NCI-H526 (cell line): ENCODE results near the gene SRRM2.
"Not testable (repeated sequence)": the region's sequence is repeated elsewhere in the genome, so short reads cannot be mapped to it uniquely, and the experiment has no call there.

Experiments used
- DNase-seq, 2 experiments: peaks; one replicate each; lab custom pipeline; 2025; lab: John Stamatoyannopoulos, UW

Gene SRRM2

DNA sequence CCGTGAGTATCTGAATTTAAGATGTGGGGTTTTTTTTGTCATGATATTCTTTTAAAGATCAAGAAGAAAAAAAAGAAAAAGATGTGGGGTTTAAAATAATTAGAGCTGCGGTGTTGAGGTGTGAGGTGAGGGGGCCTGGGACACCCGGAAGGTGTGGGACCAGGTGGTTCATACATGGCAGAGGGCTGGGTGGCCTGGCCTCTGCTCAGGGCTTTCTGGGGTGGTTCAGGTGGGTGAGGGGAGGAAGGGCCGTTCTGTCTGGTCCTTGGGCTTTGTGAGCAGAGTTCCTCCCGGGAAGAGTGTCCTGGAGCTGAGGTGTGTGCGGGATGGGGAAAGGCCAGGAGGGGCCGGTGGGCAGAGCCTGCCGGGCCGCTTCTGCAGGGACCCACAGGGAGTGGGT lies 37.4 kb upstream of the SRRM2 start:
- DNase-seq: no peak

DNA sequence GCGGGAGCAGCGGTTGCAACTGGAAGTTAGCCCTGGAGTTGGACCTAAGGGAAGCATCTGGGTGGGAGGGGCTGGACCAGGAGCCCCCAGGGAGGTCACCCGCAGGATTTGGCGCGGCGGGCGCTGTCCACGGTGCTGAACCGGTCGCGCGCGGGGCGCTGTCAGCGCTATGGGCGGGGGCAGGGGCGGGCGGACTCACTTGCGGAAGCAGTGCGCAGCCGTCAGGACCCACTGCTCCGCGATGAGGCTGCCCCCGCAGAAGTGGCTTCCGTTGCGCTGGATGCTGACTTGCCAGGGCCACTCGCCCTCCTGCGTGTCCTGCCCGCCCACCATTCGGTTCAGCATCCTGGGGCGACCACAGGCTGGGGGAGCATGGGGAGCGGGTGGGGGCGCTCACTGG lies 36.9 kb upstream of the SRRM2 start:
- DNase-seq: no peak

DNA sequence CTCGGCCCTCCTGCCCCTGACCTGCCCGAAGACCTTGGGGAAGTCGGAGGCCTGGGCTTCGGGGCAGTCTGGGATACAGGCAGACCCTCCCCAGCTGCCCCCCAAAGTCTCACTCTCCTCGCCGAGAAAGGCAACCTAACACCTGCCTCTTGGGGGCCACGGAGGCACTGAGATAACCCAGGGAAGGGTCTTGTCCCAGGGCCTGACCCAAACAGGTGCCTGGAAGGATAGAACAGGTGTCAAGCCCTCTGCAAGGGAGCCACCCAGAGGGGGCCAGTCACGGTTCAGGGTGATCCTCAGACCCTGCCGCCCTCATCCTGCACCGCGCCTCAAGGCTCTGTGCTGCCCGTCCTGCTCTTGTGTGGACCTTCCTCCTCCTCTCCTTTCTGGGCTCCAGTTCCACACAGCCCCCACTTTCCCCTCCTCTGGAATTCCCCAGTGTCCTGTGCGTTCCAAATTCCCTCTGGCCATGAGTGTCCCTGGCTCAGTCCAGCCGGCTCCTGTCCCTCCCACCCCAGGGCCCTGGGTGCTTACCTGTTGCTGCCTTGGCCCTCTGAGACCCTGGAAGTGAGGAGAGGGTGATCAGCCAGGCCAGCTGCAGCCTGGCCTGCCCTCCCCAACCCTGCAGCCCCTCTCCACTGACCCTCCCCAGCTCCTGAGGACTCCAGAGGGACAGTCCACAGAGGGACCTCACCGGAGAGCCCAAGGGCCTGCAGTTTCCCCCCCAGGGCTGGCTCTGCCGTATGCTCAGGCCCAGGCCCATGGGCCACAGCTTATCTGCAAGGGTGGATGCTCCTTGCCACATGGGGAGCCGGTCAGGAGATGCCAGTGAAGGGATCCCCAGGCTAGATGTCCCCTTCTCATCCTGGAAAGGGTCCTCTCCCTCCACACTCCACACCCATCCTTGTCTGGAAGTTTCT lies 36.2 kb upstream of the SRRM2 start:
- DNase-seq: no peak

DNA sequence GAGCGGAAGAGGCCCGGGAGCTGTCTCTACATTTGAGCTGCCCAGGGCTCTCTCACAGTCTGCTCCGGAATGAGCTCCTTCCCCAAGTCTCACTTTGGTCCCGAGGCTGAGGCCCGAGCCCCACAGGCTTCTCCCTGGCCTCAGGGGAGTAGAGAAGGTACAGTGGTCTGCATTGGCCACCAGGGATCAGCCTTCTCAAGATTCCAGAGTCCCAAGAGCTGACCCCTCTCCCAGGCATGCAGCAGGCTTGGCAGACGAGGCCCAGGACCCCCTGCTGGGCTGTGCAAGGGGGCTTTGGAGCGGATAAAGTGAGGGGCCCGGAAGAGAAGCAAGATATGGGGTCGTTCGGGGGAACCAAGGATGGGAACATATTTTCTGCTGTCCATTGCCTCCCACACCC lies 35.5 kb upstream of the SRRM2 start:
- no peak for DNase-seq

DNA sequence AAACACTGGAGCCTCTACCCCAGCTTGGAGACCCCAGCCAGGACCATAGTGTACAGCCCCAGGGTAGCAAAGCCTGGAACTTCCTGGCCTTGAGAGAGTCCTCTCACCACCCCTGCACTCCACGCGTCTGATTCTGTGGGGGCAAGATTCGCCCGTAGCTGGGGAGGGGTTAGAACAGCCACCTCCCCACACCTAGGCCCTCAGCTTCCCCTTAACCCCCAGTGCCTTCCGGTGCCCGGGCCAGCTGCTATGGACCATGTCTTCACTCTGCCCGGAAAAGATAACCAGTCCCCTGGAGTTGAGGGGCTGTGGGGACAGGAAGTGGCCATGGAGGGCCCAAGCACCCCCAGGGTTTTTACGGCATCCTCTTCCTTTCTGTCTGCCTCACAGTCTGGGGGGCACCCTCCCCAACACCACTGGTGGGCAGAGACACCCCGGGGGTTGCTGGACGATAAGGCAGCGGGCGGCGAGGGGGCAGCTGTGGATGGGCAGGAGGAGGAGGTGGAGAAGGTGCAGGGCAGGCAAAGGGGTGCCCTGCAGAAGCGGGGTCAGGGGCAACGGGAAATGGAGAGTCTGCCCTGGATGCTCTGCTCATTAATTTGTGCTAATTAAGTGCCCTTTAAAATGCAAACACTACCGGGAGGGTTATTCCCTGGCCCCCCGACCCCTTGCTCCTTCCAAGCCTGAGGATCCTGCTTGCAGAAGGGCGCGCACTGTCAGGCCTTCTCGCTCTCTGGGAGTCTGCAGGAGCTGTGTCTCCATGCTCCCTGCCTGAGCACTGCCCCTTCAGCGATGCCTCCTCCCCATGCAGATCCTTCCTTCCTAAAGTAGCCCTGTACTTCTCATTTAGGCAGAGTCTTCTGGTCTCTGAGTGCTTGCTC lies 34.8 kb upstream of the SRRM2 start:
- no peak for DNase-seq

DNA sequence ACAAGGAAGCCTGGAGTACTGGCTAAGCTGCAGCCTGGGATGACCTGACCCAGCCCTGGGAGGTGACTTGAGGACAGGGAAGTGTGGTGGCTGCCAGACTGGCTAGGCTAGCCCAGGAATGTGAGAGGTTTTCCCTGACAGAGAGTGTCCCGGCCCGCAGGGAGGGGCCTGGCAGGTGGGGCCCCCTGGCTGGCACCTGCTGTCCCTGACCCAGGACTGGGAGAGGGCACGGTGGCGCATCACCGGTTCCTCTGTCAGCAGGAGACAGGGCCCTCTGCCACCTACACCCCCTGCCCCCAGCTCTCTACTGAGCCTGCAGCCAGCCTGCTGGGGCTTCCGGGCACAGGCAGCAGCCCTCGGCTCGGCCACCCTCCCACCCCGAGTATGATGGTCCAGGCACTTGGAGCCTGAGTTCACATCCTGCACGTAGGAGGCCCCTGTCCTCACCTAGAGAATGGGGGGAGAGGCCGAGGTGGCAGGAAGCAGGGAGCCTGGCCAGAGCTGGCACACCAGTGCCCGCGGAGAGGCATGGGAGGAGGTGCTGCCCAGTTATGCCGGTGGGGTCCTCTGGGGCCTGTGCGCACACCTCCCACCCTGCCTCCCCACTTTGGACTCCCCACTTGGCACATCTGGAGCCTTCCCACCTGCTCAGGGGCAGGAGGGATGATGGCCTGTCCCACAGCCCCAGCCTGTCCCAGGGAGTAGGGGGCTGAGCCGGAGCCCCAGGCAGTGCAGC lies 32.9 kb upstream of the SRRM2 start:
- no peak for DNase-seq

DNA sequence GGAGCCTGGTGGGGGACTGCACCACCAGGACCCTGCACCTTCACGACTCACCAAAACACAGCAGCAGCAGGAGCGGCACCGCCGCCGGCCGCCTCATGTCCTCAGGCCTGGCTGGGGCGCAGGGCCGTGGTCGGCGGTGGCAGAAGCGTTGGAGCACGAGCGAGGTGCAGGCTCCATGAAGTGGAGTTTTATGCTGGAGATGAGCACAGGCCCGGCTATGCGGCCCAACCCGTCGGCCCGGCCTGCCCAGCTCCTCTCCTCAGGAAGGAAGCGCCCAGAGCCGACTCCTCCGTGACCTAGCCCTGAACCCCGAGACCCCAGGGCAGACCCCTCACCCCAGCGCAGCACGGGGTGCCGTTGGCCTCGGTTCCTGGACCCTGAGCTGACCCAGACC lies 32.4 kb upstream of the SRRM2 start, which contains the start of gene PRSS27:
Gene PRSS27, minus strand, starts transcription at position 161 of the 394 bp plus-strand sequence. Its CDS starts 64 bp downstream, at position 97.
- DNase-seq: no peak

DNA sequence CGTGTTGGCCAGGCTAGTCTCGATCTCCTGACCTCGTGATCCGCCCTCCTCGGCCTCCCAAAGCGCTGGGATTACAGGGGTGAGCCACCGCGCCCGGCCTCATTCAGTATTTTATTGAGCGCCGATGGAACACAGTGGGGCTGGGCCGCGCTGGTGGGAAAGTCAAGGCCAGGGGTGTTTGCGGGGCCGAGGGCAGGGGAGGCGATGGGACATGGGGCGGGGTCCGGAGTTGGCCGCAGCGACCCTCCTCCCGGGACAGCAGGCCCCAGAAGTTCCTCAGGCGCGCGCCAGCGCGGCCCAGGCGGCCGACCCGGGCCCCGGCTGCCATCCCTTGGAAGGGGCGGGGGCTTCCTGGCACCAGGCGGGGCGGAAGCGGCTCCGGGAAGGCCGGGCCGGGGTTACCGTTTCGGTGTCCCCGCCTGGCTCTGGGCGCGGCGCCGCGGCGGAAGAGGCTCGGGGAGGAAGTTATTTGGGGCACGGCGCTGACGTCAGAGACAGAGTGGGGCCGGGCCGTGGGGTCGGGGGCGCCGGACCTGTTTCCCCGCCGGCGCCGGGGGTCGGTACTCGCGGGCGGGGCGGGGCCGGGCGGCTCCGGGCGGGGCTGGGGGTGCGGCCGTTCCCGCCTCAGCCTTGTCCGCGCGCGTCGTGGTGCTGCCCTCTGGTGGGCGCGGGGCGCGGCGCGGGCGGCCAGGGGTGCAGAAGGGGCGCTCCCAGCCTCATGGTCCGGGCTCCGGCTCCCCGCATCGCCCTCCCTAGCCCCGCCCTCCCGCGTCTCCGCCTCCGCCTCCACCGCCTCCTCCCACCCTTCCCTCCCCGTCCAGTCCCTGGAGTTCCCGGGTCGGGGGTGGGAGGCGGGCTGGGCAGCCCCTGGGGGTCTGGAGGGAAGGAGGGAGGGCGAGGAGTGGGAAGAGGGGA lies 31.5 kb upstream of the SRRM2 start:
- DNase-seq: peak; percentile 30 to 89

DNA sequence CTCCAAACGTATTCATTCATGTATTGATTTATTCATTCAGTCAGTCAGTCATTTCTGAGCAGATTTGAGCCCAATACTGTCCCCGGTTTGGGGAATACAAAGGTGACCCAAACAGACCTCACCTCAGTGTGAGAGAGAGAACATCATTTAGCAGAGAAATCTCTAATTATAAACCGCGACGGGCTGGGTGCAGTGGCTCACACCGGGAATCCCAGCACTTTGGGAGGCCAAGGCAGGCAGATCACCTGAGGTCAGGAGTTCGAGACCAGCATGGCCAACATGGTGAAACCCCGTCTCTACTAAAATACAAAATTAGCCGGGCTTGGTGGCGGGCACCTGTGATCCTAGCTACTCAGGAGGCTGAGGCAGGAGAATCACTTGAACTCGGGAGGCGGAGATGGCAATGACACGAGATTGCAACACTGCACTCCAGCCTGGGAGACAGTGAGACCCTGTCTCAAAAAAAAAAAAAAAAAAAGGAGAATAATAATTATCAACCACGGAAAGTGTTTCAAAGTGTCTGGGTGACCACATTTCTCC lies 30.7 kb upstream of the SRRM2 start:
- not testable (repeated sequence) for DNase-seq

DNA sequence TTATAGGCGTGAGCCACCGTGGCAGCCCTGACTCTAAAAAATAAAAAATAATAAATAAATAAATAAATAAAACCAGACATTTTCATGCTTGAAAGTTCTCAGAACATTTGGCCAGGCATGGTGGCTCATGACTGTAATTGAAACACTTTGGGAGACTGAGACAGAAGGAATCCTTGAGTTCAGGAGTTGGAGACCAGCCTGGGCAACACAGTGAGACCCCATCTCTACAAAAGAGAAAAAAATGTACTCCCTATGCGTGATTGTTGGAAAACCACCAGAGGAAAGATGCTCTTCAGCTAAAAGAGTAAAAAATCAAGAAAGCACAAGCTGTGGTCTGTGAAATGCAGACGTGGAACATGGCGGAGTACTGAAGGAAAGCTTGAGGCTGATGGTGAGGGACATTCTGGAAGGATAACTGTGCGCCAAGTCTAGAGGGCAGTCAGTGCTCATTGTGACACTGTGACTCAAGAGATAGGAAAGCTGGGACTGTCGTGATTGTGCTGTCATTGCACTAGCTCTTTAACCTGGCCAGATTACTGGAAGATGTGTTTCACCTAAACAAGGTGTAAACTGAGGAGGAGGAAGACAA lies 28.3 kb upstream of the SRRM2 start:
- DNase-seq: no peak

DNA sequence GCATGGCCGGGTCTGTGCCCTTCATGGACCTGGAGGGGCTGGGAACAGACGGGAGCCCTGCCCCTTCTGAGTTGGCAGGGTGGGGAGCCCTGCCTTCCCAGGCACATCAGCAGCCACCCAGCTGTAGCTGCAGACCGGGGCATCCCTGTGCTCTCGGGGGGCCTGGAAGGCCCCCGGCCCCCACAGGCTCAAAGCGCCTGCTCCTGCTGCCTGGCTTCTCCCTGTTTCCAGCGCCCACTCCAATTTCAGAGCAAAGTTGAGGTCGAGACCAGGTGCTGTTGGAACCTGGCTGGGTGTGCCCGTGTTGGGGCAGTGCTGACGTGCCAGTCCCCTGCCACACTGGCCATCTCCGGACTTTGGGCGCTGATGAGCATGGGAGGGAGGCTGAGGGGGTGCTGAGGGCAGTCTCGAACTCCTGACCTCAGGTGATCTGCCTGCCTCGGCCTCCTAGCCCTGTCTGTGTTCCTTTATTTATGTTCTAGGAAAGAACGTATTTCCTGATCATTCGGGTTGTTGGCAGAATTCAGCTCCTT lies 27.6 kb upstream of the SRRM2 start:
- DNase-seq: no peak

DNA sequence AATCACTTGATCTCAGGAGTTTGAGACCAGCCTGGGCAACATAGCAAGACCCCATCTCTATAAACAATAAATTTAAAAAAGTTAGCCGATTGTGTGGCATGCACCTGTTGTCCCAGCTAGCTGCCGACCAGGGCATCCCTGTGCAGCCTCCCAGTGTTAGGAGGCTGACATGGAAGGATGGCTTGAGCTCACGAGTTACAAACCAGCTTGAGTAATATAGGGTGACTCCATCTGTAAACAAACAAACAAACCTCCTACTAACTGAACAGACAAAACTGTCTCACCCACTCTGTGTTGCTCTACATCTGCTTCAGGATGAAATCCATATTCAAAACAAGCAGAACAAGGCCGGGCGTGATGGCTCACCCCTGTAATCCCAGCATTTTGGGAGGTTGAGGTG lies 25.5 kb upstream of the SRRM2 start:
- DNase-seq: no peak

DNA sequence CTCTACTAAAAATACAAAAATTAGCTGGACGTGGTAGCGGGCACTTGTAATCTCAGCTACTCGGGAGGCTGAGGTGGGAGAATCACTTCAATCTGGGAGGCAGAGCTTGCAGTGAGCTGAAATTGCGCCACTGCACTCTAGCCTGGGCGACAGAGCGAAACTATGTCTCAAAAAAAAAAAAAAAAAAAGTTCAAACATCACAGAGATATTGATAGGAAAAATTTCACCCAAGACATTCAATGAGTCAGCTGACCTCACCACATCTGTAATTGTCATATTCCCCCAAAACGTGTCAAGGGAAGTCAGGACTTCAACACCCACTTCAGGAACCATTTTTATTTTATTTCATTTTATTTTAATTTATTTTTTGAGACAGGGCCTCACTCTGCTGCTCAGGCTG lies 24.4 kb upstream of the SRRM2 start:
- no peak for DNase-seq

DNA sequence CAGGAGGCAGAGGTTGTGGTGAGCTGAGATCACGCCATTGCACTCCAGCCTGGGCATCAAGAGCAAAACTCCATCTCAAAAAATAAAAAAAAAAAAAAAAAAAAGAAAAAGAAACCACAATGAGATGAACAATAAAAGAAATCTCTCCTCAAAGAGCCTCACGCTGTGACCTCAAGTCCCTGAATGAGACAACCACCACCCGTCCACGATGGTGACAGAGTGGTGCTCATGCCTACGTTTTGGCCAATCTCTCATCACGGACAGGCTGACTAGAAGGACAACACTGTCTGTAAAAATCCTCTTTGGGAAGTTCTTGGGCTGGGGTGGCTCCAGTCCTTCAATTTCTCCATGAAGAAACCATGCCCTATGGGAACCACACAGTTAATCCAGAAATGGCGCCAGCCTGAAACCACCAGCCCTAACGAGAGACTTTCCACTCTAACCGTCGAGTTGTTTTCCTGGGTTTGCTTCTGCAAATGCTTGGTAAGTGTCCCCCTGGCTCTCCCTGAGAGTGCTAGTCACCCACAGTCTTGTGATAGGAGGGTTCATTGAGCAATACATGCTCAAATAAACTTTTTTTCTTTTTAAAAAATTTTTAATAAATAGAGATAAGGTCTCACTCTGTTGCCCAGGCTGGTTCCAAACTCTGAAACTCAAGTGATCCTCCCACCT lies 17.5 kb upstream of the SRRM2 start:
- no peak for DNase-seq

DNA sequence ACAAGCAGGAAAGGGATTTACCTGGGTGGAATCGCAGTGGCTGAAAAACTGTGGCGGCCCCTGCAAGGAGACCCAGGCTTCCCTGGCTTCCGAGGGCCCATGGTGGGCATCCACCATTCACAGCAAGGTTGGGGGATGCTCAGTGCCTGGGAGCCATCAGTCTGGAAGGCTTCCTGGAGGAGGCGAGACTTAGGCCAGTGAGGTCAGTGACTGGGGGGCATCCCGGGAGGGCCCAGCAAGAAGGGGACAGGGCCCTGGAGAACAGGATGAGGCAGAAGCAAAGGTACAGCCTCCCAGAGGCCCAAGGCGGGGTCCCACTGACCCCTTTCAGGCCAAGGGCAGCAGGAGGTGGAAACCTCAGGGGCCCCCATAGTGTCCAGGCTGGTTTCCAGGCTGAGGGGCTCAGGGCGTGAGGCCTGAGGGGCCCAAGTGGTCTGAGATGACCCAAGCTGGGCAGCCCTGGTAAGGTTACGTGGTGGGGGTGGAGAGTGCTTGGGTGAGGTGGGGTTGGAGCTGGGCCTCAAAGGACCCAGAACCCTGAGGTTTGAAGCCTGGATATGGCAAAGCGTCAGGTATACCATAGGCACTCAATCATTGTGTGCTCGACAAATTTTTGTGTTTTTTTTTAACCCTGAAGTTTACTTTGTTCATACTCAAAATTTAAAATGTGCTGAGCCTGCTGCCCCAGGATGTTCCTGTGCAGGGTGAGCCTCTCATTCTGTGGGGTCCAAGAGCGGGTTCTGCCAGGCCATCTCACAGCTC lies 15.8 kb upstream of the SRRM2 start:
- no peak for DNase-seq

DNA sequence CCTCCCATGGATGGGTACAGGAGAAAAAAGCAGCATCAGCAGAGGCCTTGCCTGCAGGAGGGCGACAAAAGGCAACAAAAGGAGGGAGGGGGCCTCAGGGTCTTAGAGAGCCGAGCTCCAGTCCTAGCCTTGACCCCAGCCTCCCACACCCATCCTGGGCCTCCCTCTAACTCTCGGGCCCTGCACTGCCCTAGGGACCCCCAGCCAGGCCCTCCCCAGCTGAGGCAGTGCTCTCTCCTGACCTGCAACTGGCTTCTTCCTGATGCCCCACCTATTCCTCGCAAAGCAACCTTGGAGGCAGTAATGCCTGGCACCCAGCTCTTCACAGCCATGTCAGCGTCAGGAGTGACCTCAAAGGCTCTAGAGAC lies 15.2 kb upstream of the SRRM2 start:
- DNase-seq: no peak

DNA sequence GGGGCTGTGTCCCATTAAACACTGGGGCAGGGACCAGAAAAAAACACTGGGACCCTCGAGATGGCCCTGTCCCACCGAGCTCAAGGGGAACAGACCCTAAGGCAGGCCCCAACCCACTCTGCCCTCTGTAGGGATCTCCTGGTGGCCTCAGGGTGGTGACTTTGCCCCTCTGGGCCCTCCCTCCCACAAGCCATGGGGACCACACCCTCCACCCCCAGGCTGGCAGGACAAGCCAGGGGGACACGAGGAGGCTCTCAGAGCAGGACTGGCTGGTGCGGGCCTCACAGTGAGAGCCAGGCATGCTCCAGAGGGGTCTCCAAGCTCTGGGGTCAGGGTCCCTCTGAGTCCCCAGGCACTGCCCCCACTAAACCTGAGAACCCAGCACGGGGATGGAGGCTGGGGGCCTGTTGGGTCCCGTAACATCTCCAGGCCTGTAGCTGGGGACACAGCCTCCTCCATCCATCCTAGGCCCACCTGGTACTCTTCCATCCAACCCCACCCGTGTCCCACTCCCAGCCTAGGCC lies 14.5 kb upstream of the SRRM2 start:
- DNase-seq: no peak

DNA sequence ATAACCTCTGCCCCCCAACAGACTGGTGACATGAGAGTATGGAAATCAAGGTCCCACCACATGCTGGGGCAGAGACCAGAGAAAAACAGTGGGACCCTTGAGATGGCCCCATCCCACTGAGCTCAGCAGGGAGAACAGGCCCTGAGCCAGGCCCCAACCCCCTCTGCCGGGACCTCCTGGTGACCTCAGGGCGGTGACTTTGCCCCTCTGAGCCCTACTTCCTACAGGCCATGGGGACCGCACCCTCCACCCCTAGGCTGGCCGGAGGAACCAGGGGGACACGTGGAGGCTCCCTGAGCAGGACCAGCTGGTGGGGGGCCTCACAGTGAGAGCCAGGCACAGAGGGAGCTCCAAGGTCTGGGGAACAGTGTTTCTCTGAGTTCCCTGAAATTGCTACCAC lies 13.8 kb upstream of the SRRM2 start:
- no peak for DNase-seq
